NCI-H82 treated with DMSO at 0.1 percent for 48 hours (cell line): ENCODE results near the gene ACSM6.
"Not testable (repeated sequence)": the region's sequence is repeated elsewhere in the genome, so short reads cannot be mapped to it uniquely, and the experiment has no call there.

Experiments
- DNase-seq: peaks from one replicate; lab custom pipeline; 2025; ENCODE audit not compliant: unreplicated experiment; lab: John Stamatoyannopoulos, UW

The ACSM6 gene, protein sequence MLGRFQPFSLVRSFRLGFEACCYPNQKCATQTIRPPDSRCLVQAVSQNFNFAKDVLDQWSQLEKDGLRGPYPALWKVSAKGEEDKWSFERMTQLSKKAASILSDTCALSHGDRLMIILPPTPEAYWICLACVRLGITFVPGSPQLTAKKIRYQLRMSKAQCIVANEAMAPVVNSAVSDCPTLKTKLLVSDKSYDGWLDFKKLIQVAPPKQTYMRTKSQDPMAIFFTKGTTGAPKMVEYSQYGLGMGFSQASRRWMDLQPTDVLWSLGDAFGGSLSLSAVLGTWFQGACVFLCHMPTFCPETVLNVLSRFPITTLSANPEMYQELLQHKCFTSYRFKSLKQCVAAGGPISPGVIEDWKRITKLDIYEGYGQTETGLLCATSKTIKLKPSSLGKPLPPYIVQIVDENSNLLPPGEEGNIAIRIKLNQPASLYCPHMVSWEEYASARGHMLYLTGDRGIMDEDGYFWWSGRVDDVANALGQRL

DNA sequence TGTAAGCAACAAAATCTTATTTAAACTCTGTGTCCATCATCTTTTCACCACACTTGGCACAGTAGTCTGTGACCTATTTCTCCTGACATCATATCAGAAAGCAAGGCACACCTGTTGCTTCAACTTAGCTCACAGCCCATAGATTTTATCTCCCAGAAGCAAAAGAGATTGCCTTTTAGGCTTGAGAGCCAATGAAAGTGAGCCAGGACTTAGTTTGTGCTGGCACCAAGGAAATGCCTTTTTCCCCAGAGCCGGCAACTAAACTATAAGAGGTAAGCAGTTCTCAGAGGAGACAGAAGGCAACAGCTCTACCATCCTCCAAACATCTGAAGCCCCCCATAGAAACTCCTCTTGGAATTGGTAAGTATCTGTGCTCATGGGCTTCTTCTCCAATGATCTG is at the start of gene ACSM6:
Gene ACSM6, plus strand, starts transcription at position 295 of the 400 bp plus-strand sequence. CDS start 248 bp downstream, outside the sequence.
- no peak for DNase-seq

DNA sequence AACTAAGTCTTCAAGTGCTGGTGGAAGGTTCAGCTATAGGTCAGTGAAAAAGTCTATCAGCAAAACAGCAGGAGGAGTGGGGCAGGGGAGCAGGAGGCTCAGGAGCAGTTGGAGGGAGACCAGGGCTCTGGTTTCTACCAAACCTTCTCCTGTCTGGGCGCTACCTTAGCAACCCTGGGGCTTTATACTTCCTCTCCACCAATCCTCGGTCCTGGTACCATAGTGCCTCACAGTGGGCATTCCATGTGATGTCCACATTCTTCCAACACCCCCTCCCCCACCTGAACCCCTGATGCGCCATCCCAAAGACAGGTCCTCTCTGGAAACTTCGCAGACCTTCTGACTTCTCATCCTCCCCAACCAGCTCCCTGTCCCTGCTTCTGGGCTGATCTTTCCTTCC is 25.3 kb upstream of the ACSM6 start:
- no peak for DNase-seq

DNA sequence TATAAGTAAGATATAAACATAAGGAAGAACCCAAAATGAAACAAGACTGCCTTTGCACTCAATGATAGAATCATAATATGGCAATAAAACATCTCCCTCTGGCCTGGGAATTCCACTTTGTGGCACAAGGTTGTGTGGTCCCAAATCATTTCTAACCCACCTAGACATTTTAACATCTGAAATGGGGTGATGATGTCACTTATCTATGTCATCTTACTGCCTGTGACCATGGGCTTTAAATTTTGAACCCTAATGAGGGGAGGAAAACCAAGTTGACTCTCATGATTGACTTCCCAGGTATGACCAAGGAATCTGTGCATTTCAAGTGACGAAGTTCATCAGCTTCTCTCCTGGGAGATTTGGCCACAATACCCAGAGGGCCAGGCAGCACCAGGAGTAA is 24.5 kb upstream of the ACSM6 start:
- no peak for DNase-seq

DNA sequence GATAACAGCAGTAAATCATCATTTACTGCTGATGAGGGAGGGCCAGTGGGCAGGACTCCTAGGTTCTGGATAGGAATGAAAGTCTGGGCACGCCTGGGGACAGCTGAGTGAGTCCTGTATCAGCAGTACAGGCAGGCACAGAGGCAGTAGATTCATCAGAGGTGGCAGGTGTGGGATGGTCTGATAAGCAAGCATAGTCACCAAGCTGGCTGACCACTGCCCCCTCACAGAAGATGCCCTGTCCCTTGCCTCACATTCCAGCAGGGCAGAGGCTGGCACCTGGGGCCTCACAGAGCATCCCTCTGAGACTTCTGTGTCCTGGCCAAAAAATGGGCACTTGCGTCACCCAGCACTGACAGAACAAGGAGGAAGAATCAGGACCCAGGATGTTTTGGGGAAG is 23.2 kb upstream of the ACSM6 start:
- DNase-seq = no peak

DNA sequence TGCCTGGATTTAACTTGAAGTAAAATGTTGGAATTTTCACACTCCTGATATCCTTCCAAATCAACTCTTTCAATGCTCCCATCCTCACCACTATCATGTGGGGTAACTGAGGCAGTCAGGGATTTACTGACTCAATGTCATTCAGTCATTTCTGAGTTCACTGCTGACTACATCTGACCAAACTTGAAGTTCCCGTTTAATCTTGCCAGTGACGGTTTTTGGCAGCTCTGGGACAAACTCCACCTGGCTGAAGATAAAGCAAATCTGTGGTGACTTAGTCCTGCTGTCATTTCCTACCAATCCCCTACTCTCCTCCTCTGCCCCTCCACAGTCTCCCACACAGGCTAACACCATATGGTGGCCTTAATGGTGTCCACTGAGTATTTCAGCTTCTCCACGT is 22.7 kb upstream of the ACSM6 start:
- DNase-seq = no peak

DNA sequence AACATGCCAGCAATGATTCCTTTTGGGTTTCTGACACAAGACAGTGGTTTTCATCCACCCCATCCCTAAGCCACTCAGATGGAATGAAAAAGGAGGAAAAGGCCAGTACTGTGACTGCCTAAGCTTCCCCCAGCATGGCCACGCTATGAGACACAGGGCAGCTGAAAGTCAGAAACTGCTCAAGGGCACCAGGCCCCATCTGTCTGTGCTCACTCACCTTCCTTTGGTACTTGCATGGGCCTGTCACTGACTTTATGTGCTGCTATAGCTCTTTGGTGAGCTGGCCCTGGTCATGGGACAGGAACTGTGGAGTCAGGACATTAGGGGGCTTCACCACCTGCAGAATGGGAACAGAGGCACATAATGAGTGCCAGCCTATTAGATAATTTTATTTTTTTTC is 21.2 kb upstream of the ACSM6 start:
- DNase-seq = no peak

DNA sequence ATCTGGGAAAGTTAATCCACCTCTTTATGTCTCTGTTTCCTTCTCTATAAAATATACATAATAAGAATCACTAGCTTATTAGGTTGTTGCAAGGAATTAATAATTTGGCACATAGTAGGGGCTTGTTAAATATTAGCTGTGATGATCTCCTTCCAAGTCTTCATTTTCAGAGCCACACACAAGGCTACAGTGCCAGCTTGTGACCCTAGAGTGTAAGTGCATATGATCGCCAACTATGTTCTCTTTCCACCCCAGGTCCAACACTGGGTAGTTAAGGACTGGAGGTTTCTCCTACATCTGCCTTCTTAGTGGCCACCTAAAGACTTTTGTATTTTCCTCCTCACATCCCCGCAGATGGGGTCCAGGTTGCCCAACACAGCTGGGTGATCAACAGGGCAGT is 17.9 kb upstream of the ACSM6 start:
- DNase-seq = no peak

DNA sequence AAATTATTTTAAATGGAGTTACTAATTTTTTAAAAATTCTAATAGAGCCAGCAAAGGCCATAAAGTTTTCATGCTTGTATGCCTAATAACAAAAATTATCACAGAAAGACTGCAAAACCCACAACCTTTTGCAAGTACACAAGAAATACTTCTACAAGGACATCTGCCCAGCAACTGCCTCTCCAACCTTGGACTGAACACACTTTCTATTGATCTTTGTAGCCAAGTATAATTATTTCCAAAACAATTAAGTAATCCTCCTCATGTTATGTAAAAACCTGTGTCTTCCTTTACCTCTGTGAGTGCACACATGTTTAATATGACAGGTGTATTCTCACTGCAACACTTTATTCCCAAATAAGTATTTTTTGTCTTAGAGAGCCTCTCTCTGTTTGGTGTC is 16.6 kb upstream of the ACSM6 start:
- DNase-seq = no peak

DNA sequence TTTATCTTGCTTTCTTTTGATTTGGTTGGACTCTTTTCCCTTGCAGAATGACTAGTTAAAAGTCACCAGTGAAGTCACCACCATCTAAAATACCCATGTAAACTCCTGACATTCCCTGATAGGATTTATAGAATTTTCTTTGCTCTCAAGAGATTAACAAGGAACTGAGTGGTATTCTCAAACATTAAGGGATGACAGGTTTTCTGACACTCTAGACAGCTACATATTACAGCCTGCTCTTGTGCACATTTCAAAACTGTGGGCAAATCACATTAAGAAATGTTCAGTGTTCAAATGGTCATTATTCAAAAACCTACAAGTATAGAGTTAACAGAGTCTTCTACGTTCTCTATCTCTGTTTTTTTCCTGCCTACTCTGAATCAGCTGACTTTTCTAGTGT is 15.8 kb upstream of the ACSM6 start:
- no peak for DNase-seq

DNA sequence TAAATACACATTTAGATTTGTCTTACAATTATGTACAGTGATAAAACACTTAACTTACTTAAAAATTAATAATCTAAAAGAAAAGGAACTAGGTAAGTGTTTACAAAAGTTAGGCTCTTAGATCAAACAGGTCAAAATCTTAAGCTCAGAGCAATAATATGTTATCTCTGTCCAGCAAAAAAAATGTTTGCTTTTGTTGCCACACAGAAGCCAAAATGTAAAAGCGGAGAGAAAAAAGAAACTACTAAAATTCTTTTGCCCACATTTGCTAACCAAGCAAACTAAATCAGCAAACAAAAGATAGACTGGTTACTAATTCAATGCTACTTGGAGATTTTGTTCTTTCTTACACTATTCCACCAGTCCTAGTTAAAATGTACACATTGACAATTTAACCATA is 15.2 kb upstream of the ACSM6 start:
- no peak for DNase-seq

DNA sequence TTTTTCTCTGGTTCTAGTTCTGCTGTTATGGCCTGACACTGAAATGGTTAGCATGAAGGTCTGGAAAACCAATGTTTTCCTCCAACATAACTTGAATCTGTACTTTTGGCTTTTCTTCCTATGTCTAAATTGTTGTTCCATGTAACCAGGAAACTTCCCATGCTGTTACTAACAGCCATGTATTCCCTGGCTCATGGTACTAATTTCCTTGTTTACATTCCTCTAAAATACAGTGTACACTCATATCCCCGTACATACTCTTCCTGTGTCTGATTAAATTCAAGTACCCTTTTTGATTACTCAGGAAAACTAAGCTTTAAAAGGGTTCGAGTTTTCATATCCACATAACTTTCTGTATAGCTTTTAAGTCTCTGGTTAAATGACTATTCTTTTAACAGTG is 12.3 kb upstream of the ACSM6 start:
- DNase-seq = no peak

DNA sequence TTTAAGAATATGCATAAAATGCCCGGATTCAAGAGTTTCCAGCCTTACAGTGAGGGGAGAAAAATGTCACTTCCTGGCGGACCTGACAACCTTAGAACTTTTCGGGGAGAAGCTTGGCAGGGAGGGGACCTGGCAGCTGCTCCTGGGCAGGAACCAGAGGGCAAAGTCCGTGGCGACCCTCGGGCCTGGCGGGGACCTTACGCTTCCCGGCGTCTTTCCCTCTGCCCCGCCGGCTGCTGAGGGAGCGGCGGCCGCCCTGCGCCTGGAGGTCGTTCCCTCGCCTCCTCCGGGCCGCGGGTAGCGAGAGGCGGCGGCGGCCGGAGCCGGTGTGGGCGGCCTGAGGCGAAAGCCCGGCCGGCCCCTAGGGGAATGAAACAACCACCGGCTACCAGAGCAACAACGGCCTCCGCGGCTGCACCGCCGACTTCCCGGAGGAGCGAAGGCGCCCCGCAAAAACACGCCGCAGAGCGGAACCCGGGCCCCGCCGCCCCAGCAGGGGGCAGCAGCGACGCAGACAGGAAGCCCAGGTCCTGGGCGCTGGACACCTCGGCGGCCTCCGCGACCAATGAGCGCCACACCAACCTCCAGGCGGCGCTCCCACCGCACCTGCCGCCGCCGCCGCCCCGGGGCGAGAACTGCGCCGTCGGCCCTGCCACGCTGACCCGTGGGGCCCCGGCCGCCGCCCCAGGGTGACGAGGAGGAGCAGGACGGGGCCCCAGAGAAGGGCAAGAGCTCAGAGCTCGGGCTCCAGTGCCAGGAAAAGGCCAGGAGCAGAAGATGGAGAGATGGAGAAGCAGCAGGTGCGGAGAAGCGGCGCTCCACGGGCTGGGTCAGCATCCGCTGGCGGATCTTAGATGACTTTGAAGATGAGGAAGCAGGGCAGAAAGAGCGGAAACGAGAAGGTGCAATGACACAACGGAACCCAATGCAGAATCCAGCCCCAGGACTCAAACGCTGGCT is 10.5 kb upstream of the ACSM6 start:
- DNase-seq = peak; percentile 31

DNA sequence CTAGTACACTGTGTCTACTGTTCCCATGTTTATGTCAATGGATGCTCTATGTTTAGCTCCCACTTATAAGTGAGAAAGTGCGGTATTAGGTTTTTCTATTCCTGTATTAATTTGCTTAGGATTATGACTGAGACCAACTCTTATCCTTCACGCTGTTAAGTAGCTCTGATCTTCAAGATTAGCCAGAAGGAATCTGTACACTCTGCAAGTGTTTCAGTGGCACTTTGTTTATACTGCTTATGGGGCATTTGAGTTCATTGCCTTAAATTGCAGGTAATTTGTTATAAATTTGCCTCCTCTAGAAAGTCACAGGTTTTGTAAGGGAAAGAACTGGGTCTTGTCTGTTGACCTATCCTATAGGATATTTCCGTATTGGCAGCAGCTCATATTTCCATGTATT is 6.4 kb upstream of the ACSM6 start:
- peak; percentile 15 for DNase-seq

DNA sequence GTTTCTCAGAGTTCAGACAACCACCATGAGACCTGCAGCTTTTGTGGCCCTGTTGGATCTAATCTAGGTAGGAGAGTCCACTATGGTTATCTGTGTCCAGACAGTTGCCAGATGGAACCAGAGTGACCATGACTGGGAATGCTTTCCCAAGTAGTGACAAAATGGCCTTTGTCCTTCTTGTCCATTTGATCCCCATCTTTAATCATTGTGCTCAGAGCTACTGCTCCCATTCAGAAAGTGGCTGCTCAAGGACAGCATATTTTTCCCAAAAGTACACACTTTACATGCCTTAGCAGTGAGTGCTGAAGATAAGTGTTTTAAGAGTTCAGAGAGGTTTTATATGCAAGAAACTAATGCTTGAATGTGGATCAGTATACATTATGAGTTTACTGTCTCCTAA is 5.4 kb upstream of the ACSM6 start:
- no peak for DNase-seq

DNA sequence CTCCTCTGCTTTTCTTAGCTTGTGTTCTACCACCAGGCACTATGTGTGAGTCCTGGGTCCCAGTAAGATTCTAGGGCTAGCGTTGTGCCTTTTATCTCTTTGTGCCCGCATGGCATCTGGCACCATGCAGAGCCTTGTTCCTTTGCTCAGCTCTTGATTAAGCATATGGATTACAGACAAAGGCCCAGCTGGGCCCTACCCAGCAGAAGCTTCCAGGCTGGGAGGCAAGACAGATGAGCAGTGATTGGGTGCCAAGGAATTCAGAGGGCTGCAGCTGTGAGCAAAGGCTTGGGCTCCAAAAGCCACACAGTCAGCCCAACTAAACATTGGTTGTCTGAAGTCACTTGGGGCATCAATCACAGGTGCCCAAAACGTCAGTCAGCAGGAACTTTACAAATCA is 2.0 kb downstream of the ACSM6 start:
- DNase-seq = no peak

DNA sequence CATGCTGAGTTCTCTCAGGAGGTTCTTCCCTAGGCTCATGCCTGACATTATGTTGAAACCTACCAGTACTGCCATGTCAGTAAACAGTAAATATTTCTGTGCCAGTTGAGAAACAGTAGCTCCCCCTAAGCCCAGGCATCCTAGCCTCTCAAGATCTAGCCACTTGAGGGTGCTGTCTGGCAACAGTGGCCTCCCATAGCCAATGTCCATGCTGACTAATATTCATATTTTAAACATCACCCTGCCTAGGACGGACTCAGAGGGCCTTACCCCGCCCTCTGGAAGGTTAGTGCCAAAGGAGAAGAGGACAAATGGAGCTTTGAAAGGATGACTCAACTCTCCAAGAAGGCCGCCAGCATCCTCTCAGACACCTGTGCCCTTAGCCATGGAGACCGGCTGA is 7.7 kb downstream of the ACSM6 start:
- no peak for DNase-seq

DNA sequence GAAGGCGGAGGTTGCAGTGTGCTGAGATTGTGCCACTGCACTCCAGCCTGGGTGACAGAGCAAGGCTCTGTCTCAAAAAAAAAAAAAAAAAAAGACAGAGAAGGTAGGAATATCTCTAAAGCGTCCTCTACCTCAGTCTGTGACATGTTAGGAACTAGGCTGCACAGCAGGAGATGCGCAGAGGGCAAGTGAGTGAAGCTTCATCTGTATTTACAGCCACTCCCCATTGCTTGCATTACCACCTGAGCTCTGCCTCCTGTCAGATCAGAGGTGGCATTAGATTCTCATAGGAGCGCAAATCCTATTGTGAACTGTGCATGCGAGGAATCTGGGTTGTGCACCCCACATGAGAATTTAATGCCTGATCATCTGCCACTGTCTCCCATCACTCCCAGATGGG is 8.8 kb downstream of the ACSM6 start:
- DNase-seq = not testable (repeated sequence)

DNA sequence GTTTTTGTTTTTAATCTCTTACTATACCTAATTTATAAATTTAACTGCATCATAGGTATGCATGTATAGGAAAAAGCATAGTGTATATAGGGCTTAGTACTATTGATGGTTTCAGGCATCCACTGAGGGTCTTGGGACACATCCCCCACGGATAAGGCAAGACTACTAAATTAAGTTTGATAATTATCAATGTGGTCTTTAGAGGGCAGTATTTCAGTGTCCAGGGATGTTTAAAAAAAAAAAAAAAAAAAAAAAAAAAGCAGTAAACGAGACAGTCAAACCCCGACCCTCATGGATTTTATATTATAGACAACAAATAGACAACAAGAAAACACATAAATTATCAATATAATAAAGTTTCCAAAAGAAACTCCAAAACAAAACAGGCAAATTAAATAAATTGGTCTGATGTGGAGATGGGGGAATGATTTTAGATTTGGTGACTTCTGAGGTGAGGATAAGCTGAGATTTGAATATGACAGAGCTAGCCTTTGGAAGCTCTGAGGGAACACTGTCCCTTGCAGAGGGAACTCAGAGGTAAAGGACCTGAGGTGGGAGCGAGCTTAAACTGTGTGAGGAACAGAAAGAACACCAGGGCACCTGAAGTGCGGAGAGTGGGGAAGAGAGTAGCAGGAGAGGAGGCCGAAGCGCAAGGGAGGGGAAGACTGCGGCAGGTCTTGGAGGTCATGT is 14.8 kb downstream of the ACSM6 start:
- DNase-seq = no peak

DNA sequence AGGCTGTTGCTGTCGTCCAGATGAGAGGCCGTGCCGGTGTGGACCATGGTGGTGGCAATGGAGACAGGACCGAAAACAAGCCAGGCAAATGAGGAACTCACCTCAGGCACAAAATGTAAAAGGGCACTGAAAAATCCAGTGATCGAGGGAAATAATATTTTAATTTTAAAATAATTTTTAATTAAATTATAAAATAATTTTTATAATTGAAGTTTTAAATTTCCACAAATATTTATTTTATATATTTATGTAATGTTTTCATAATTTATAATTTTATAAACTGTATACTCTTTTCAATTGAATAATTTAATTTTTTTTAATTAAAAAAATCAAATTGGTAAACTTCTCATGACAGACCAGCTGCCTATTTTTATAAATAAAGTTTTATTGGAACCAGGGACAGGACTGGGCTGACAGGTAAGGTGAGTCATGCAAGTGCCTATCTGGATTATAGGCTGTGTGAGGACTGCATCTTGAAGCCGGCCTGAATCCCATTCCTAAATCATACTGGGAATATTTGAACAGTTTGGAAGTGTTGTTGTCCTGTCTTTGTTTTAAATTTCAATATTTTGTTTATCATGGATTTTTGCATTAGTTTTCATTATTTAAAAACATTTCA is 15.6 kb downstream of the ACSM6 start:
- no peak for DNase-seq

DNA sequence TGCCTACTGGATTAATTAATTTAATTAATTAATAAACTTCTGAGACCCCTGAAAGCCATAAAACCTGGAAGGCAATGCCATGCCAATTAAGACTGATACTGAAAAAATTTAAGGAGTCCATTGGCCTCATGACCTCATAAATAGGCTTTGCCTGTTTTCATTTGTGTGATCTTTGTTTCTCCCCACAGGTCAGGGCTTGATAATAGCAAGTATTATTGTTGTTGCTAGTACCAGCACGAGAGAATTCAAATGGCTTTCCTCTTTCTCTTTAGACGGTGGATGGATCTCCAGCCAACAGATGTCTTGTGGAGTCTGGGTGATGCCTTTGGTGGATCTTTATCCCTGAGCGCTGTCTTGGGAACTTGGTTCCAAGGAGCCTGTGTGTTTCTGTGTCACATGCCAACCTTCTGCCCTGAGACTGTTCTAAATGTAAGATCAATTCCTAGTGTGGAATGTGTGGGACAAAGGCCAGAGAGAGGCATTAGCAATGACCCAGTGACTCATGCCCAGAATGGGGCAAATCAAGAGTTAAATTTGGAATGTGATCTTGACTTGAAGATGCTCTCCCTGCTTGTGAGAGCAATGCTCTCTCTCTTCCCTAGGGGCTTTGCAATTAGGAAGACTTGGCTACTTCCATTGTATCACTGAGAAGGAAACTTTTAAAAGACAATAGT is 17.7 kb downstream of the ACSM6 start:
- no peak for DNase-seq
